Thoracic aorta (tissue), 2 donors: ENCODE results near the gene HID1. TPM values are rescaled to one million over a fixed set of nuclear protein-coding genes. Genes with fewer than 3 reads are reported as not detected.
A peak's percentile ranks its signal among the peaks of the same experiment; 100 is the strongest.

Experiments
- ATAC-seq: fragments of 150-250 bp; one replicate; pipeline ENCODE4 v1.8.0; 2017; ENCODE audit warnings: low read depth; ENCODE audit not compliant: insufficient number of reproducible peaks, low FRiP score
- DNase-seq: peaks from one replicate; pipeline ENCODE4 v3.0.0-alpha.2; 2020; ENCODE audit warnings: low spot score
- H3K27ac ChIP-seq, 2 donors: fragments of 200-600 bp; sonication (generic); 1 replicate in 1 of 2; 2 replicates in 1 of 2; pipeline ENCODE4 v1.5.1; 2016; ENCODE audit warnings: mild to moderate bottlenecking in 2 of 2, moderate library complexity in 2 of 2
- H3K27me3 ChIP-seq: fragments of 200-600 bp; sonication (generic); replicated peaks from 2 replicates; pipeline ENCODE4 v1.6.0; 2016; ENCODE audit warnings: mild to moderate bottlenecking; ENCODE audit not compliant: insufficient read depth
- H3K36me3 ChIP-seq: fragments of 200-600 bp; sonication (generic); one replicate; pipeline ENCODE4 v1.5.1; 2016
- H3K4me1 ChIP-seq, 2 donors: fragments of 200-600 bp; sonication (generic); 1 replicate in 1 of 2; 2 replicates in 1 of 2; pipeline versions ENCODE4 v1.5.1 to v1.6.0; 2016; ENCODE audit warnings: low read depth in 2 of 2, mild to moderate bottlenecking in 1 of 2; ENCODE audit not compliant: control insufficient read depth in 1 of 2
- H3K4me3 ChIP-seq: fragments of 200-600 bp; sonication (generic); 2 replicates; pipeline ENCODE4 v1.5.1; 2016; ENCODE audit warnings: mild to moderate bottlenecking
- H3K9me3 ChIP-seq: fragments of 200-600 bp; sonication (generic); 2 replicates; pipeline ENCODE4 v1.5.1; 2016
- total RNA-seq, 2 donors: library from RNA; depleted of rRNA; stranded (reverse); fragments of >200 nt; gene quantifications; one replicate each; pipeline versions ENCODE4 v1.1.0 to v1.2.3, GENCODE V29; 2016
- TF ChIP-seq, protein P1 (sequence below): fragments of 200-600 bp; sonication (generic); IDR thresholded peaks from one replicate; pipeline ENCODE4 v1.5.1; 2019; ENCODE audit warnings: antibody characterized with exemption

HID1 gene
- total RNA-seq, 2 donors from 2014 or later, result 14.3 to 14.8 TPM

GRCh38 chr17:74964988-74965622, 7.5 kb downstream of the HID1 start:
- ATAC-seq, result no peak
- Histone ChIP-seq H3K27me3 (no peaks in the 10 kb centered on the region), H3K4me1 (no peaks in the 10 kb centered on the region), H3K4me3 (no peak overlapping the region), H3K36me3 (no peaks in the 10 kb centered on the region), H3K27ac (no peak overlapping the region), H3K9me3 (no peaks in the 10 kb centered on the region)
- TF ChIP-seq, protein P1, sequence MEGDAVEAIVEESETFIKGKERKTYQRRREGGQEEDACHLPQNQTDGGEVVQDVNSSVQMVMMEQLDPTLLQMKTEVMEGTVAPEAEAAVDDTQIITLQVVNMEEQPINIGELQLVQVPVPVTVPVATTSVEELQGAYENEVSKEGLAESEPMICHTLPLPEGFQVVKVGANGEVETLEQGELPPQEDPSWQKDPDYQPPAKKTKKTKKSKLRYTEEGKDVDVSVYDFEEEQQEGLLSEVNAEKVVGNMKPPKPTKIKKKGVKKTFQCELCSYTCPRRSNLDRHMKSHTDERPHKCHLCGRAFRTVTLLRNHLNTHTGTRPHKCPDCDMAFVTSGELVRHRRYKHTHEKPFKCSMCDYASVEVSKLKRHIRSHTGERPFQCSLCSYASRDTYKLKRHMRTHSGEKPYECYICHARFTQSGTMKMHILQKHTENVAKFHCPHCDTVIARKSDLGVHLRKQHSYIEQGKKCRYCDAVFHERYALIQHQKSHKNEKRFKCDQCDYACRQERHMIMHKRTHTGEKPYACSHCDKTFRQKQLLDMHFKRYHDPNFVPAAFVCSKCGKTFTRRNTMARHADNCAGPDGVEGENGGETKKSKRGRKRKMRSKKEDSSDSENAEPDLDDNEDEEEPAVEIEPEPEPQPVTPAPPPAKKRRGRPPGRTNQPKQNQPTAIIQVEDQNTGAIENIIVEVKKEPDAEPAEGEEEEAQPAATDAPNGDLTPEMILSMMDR, result no peak
- no peak for DNase-seq

DNA sequence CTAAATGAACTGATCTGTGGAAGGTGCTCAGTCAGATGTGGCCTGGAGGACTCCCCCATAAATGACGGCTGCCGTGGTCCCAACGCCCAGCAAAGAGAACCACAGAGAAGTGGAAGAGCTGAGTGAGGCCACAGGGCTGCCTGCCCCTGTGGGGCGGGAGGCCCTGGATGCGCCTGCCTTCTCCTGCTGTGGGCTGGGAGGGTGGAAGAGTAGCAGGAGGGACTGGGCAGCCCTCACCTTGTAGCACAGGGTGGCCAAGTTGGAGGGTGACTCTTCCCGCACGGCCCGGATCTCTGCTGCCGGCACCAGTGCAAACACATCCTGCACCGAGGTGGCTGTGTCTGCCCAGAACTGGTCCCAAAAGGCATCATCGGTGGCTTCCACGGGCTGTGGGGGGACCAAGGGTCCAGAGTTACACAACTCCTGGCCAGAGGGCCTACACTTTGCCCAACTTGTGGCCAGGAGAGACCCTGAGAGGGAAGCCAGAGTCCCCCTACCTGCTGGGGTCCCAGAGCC, 8.3 kb downstream of the HID1 start:
- no peak for ATAC-seq
- H3K9me3 ChIP-seq, result no peaks in the 10 kb centered on the region

GRCh38 chr17:74963656-74964055, 8.9 kb downstream of the HID1 start:
- ATAC-seq, result no peak
- no peak overlapping the region for H3K27ac ChIP-seq

More for the DNA sequence above, 8.3 kb downstream of the HID1 start:
- H3K4me3 ChIP-seq, result no peak overlapping the region
- no peaks in the 10 kb centered on the region for H3K4me1 ChIP-seq
- H3K27ac ChIP-seq, result no peak overlapping the region
- H3K27me3 ChIP-seq, result no peaks in the 10 kb centered on the region
- no peak for DNase-seq
- no peaks in the 10 kb centered on the region for H3K36me3 ChIP-seq
- TF ChIP-seq, protein P1, result no peak

DNA sequence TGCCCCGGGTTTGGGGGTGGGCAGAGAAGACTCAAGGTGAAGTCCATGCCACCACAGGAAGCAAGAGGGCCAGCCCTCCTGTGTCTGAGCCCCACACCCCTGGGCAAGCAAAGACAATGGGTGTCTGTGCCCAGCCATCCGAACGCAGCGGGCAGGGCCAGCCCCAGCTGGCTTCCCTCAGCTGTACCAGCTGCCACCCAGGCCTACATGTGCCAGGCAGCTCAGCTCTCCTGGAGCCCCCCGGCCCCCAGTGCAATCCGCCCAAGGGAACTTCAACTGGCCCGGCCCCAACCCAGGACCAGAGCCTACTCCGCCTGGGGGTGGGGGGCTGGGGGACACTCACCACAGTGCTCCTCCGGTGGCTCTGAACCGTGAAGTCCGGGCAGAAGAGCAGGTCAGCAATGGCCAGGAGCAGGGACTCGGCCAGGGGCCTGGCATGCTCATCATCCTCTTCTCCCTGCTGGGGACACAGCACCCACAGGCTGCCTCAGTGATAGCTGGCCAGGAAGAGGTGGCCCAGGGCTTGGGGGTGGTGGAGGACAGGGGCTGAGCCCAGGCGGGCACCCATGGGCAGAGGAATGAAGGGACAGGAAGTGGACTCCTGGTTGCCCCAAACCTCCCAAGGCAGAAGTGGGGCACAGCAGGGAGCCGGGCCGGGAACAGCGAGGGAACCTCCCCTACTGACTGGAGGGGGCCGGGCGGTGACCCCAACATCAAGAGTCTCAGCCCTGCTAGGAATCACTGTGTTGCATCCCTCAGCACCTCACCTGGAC, 9.8 kb downstream of the HID1 start:
- Histone ChIP-seq H3K27me3 (no peaks in the 10 kb centered on the region), H3K9me3 (no peaks in the 10 kb centered on the region), H3K4me3 (no peak overlapping the region), H3K36me3 (no peaks in the 10 kb centered on the region), H3K27ac (no peak overlapping the region), H3K4me1 (no peaks in the 10 kb centered on the region)
- DNase-seq (no peak), ATAC-seq (no peak)
- TF ChIP-seq, protein P1, result no peak

More at GRCh38 chr17:74963656-74964055, 8.9 kb downstream of the HID1 start:
- no peaks in the 10 kb centered on the region for H3K27me3 ChIP-seq
- H3K9me3 ChIP-seq, result no peaks in the 10 kb centered on the region
- H3K4me3 ChIP-seq, result no peak overlapping the region
- TF ChIP-seq, protein P1, result no peak
- H3K4me1 ChIP-seq, result no peaks in the 10 kb centered on the region
- DNase-seq, result no peak
- no peaks in the 10 kb centered on the region for H3K36me3 ChIP-seq

DNA sequence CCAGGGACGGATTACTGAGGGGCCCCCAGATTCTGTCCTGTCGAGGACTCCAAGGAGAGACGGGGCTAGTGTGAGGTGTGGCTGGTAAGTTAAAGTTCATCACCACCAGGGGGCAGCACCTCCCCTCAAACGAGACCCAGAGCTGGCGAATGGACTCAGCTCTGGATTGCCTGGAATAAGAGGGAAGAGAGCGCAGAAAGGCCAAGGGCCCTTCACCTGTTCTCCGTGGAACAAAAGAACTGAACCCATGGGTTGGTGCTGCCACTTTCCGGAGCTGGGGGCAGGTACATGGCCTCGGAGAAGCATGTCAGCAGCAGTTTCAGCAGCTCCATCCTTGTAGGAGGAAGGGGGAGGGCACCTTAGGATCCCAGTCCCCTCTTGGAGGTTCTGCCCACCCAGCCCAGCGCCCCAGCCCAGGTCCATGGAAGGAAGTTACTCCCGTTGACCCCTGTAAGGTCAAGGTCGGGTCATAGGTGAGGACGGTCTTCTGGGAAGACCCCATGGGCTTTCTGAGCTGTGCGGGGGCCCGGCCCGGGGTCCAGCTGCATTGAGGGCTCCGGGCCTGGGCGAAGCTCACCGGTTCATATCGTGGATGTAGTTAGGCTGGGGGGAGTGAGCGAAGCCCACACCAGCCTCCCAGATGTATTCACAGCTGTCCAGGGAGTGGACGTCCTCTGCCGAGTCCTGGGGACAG, 10.8 kb downstream of the HID1 start:
- Histone ChIP-seq H3K27me3 (no peaks in the 10 kb centered on the region), H3K4me1 (no peaks in the 10 kb centered on the region), H3K9me3 (no peaks in the 10 kb centered on the region), H3K36me3 (no peaks in the 10 kb centered on the region), H3K27ac (no peak overlapping the region), H3K4me3 (no peak overlapping the region)
- ATAC-seq (peak; percentile 70), DNase-seq (peak; percentile 75)
- TF ChIP-seq, protein P1, result peak; percentile 86
